HepG2 (cell line): ENCODE results near the gene HTRA2. TPM values are rescaled to one million over a fixed set of nuclear protein-coding genes. Genes with fewer than 3 reads are reported as not detected.

ENCODE experiments used
- FOSL1 ChIP-seq: sonication (generic); formaldehyde crosslinking; IDR thresholded peaks from 2 replicates; pipeline ENCODE4 v1.9.0; 2021; ENCODE audit warnings: missing genetic modification reagents, borderline replicate concordance
- GZF1 ChIP-seq: sonication (generic); formaldehyde crosslinking; IDR thresholded peaks from 2 replicates; pipeline ENCODE4 v1.5.1; 2020; ENCODE audit warnings: mild to moderate bottlenecking, missing genetic modification reagents
- HDAC6 ChIP-seq: fragments of 200-600 bp; sonication (generic); IDR thresholded peaks from 2 replicates; pipeline ENCODE4 v1.7.0; 2017; ENCODE audit warnings: mild to moderate bottlenecking, antibody characterized with exemption, low read length, low read depth
- HNRNPL ChIP-seq: fragments of 200-400 bp; formaldehyde crosslinking; IDR thresholded peaks from 2 replicates; pipeline ENCODE4 v1.6.1; 2017; ENCODE audit warnings: mild to moderate bottlenecking, low read depth, low read length
- HOXA9 ChIP-seq: sonication (generic); formaldehyde crosslinking; IDR thresholded peaks from 2 replicates; pipeline ENCODE4 v1.8.1; 2022; ENCODE audit warnings: missing genetic modification reagents, mild to moderate bottlenecking, moderate library complexity, borderline replicate concordance
- SNAPC5 ChIP-seq: sonication (generic); formaldehyde crosslinking; IDR thresholded peaks from 2 replicates; pipeline ENCODE4 v1.8.1; 2023; ENCODE audit warnings: mild to moderate bottlenecking, missing genetic modification reagents, borderline replicate concordance
- SPEN ChIP-seq: sonication (generic); formaldehyde crosslinking; IDR thresholded peaks from 2 replicates; pipeline ENCODE4 v1.5.1; 2020; ENCODE audit warnings: low read depth, mild to moderate bottlenecking, missing genetic modification reagents
- STAT6 ChIP-seq: sonication (generic); formaldehyde crosslinking; IDR thresholded peaks from 2 replicates; pipeline ENCODE4 v1.4.0; 2020; ENCODE audit warnings: missing genetic modification reagents, mild to moderate bottlenecking, borderline replicate concordance
- YEATS4 ChIP-seq: sonication (generic); formaldehyde crosslinking; IDR thresholded peaks from 2 replicates; pipeline ENCODE4 v1.4.0; 2020; ENCODE audit warnings: missing genetic modification reagents, borderline replicate concordance
- ZFP36 ChIP-seq: fragments of 150-350 bp; IDR thresholded peaks from 2 replicates; pipeline ENCODE4 v1.6.1; 2018; ENCODE audit warnings: borderline replicate concordance, low read length, low read depth; ENCODE audit not compliant: partially characterized antibody
- ZNF260 ChIP-seq: sonication (generic); formaldehyde crosslinking; IDR thresholded peaks from 2 replicates; pipeline ENCODE4 v1.4.0; 2020; ENCODE audit warnings: missing genetic modification reagents, low read depth, mild to moderate bottlenecking, borderline replicate concordance
- ZNF280D ChIP-seq: sonication (generic); formaldehyde crosslinking; IDR thresholded peaks from 2 replicates; pipeline ENCODE4 v1.5.1; 2020; ENCODE audit warnings: mild to moderate bottlenecking, missing genetic modification reagents
- ZNF501 ChIP-seq: sonication (generic); formaldehyde crosslinking; IDR thresholded peaks from 2 replicates; pipeline ENCODE4 v1.5.1; 2020; ENCODE audit warnings: mild to moderate bottlenecking, moderate library complexity, missing genetic modification reagents
- ZNF674 ChIP-seq: sonication (generic); formaldehyde crosslinking; IDR thresholded peaks from 2 replicates; pipeline ENCODE4 v1.5.0; 2020; ENCODE audit warnings: low read depth, mild to moderate bottlenecking, missing genetic modification reagents
- ZNF724P ChIP-seq: sonication (generic); formaldehyde crosslinking; IDR thresholded peaks from 2 replicates; pipeline ENCODE4 v1.8.0; 2022; ENCODE audit warnings: missing genetic modification reagents, borderline replicate concordance
- ZUFSP ChIP-seq: sonication (generic); formaldehyde crosslinking; IDR thresholded peaks from 2 replicates; pipeline ENCODE4 v1.9.0; 2021; ENCODE audit warnings: missing genetic modification reagents, mild to moderate bottlenecking, borderline replicate concordance
- ZXDC ChIP-seq: sonication (generic); formaldehyde crosslinking; IDR thresholded peaks from 2 replicates; pipeline ENCODE4 v1.5.0; 2020; ENCODE audit warnings: mild to moderate bottlenecking, missing genetic modification reagents
- polyA plus RNA-seq, 8 experiments: library from polyadenylated mRNA; depleted of rRNA in 3 of 8; stranded (reverse) in 7 of 8; unstranded in 1 of 8; fragments of >200 nt; fragmentation: Illumina TruSeq in 4 of 8; extraction: Trizol in 4 of 8; gene quantifications; 2 replicates each; pipeline versions ENCODE4 v1.2.1 to v1.2.3, GENCODE V29; 2011 to 2016; ENCODE audit warnings: low read depth in 4 of 8, missing spikeins in 1 of 8, mixed read lengths in 1 of 8; ENCODE audit not compliant: insufficient read depth in 1 of 8
- total RNA-seq, 5 experiments: library from RNA; depleted of rRNA; stranded (reverse); fragments of >200 nt; fragmentation: Illumina TruSeq; extraction: Trizol; gene quantifications; 2 replicates each; pipeline ENCODE4 v1.2.3, GENCODE V29; 2016; ENCODE audit warnings: low read depth in 1 of 5

HTRA2 gene
- total and polyA plus RNA-seq, 2 of the 13 experiments (the other 11 are each of a cell fraction or from before 2014, with no cell fraction given), result 47.7 to 50.3 TPM

- TF ChIP-seq STAT6 (no peak), ZNF280D (CRISPR knock-in tag) (no peak), SNAPC5 (CRISPR knock-in tag) (no peak), ZNF501 (peak; percentile 59), ZNF674 (no peak), SPEN (peak; percentile 42; the same call in 1 of the 2 replicates), GZF1 (CRISPR knock-in tag) (no peak), ZNF260 (CRISPR knock-in tag) (no peak), ZNF724P (CRISPR knock-in tag) (no peak), YEATS4 (peak; percentile 87), ZUFSP (no peak), HOXA9 (no peak), HNRNPL (no peak), FOSL1 (CRISPR knock-in tag) (no peak), ZXDC (CRISPR knock-in tag) (no peak), HDAC6 (no peak), ZFP36 (no peak)
Observed at GRCh38 chr2:74525717-74526648, 3.8 kb upstream of the HTRA2 start, which contains the start of gene DQX1 (continued).
